H1 (cell line): ENCODE results near the gene ICA1. TPM values are rescaled to one million over a fixed set of nuclear protein-coding genes. Genes with fewer than 3 reads are reported as not detected.

Source experiments
- ASH2L ChIP-seq: fragments of 200-600, 300-600 bp; sonication (generic); IDR thresholded peaks from one replicate; pipeline ENCODE4 v1.7.1; 2017; ENCODE audit warnings: low read length
- BCL11A ChIP-seq, 2 experiments: IDR thresholded peaks; one replicate each; pipeline ENCODE4 v1.6.1; 2011; ENCODE audit warnings: low read depth in 2 of 2, low read length in 2 of 2, mild to moderate bottlenecking in 2 of 2
- KDM4A ChIP-seq: IDR thresholded peaks from one replicate; pipeline ENCODE4 v1.7.1; 2012; ENCODE audit warnings: low read depth, mild to moderate bottlenecking, moderate library complexity, low read length, inconsistent platforms; ENCODE audit not compliant: severe bottlenecking
- MAFK ChIP-seq: IDR thresholded peaks from 2 replicates; pipeline ENCODE4 v1.6.1; 2012; ENCODE audit warnings: low read depth, mild to moderate bottlenecking, improper control_type of control experiment, low read length
- POU5F1 ChIP-seq: IDR thresholded peaks from 2 replicates; pipeline ENCODE4 v1.6.1; 2011; ENCODE audit warnings: low read depth, mild to moderate bottlenecking, low read length, moderate library complexity
- YY1 ChIP-seq: IDR thresholded peaks from 2 replicates; pipeline ENCODE4 v1.6.1; 2011; ENCODE audit warnings: low read depth, mild to moderate bottlenecking, low read length
- polyA plus RNA-seq, 7 experiments: library from polyadenylated mRNA; depleted of rRNA in 3 of 7; stranded (reverse) in 5 of 7; unstranded in 2 of 7; fragments of >200 nt in 5 of 7; fragments of 200-250 nt in 2 of 7; gene quantifications; 1 replicate in 5 of 7; 2 replicates in 1 of 7; 4 replicates in 1 of 7; pipeline versions ENCODE4 v1.2.1 to v1.2.3, GENCODE V29; 2011 to 2013; ENCODE audit warnings: missing spikeins in 2 of 7, mixed read lengths in 2 of 7
- total RNA-seq: library from RNA; stranded (reverse); fragmentation: NEBNext Ultra II Directional; extraction: Animal tissue kit (Norgen Biotek cat#: 25700); gene quantifications from 2 replicates; pipeline ENCODE4 v1.2.1, GENCODE V29; 2021
- TF ChIP-seq, protein P1 (sequence below): IDR thresholded peaks from 2 replicates; pipeline ENCODE4 v1.6.1; 2012; ENCODE audit warnings: low read length, inconsistent platforms

The ICA1 gene
- total and polyA plus RNA-seq, 2 of the 8 experiments (the other 6 are each of a cell fraction or from before 2014, with no cell fraction given), result 14.9 to 37.1 TPM

DNA sequence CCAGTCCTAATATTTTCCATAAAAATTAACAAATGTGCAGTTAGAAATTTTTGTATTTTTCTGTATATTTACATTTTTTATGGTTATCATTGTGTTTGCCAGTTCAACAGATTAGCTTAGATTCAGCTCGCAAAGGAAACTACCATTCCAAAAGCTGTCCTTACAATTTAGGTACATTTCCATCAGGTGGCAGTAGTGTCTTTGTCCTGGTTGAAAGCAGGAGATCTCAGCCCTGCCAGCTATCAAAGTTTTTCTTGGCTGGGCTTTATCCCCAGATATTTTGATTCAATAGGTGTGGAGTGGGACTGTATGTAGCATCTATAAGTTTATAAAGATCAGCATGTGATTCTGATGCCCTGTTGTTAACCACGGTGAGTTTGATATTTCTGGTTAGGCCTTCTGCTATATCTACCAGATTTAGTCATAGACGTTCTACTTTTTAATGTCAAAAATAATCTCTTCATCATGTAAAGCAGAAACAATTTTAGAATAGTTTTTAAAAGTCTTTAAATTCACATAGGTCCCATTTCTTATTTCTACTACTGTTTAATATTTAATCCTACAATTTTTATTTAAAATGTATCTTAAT lies 15.5 kb upstream of the ICA1 start (continued):
- TF ChIP-seq POU5F1 (no peak), ASH2L (no peak), BCL11A (IDR thresholded peaks at IDR 0.05; ENCODE audit: low read depth in 2 of 2, low read length in 2 of 2) (no peak), MAFK (no peak), YY1 (no peak), KDM4A (no peak)
- TF ChIP-seq, protein P1, sequence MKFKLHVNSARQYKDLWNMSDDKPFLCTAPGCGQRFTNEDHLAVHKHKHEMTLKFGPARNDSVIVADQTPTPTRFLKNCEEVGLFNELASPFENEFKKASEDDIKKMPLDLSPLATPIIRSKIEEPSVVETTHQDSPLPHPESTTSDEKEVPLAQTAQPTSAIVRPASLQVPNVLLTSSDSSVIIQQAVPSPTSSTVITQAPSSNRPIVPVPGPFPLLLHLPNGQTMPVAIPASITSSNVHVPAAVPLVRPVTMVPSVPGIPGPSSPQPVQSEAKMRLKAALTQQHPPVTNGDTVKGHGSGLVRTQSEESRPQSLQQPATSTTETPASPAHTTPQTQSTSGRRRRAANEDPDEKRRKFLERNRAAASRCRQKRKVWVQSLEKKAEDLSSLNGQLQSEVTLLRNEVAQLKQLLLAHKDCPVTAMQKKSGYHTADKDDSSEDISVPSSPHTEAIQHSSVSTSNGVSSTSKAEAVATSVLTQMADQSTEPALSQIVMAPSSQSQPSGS, result no peak
